ENCODE data around the gene DENND2A.
"Not testable (repeated sequence)": the region's sequence is repeated elsewhere in the genome, so short reads cannot be mapped to it uniquely, and the experiment has no call there.

DENND2A gene

DNA sequence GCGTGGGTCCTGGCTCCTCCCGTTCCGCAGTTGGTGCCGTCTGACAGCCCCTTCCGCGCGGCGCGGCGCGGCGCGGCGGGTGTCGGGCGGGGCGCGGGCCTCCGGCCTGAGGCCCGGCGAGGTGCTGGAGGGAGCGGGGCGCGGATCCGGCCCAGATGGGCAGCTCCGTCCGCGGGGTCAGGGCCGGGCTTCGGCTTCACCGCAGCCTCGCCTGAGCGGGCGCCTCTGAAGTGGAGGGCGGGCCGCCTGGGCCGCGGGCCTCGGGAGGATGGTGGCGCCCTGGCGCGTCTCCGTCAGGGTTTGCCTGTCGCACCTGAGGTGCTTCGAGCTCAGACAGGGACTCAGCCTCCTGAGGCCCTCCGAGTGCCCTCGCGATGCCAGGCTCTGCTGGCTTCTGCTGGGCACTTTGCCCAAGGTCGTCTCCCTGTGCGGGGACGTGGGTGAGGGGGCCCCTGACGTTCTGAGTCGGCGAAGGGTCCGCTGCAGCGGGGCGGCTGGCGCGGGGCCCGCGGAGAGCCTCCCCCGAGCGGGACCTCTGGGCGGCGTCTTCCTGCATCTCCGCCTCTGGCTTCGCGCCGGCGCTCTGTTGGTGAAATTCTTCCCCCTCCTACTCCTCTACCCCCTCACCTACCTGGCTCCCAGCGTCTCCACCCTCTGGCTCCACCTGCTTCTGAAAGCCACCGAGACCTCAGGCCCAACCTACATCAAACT lies 32.6 kb upstream of the DENND2A start:
- DNase-seq (ENCODE audit: low read depth): peak; percentile 29

GRCh38 chr7:140672382-140673062 lies 31.9 kb upstream of the DENND2A start, which contains the start of gene ADCK2:
Gene ADCK2 (plus strand): TSS chr7:140672945. CDS start chr7:140673331, 386 bp downstream.
- peak; percentile 48 for DNase-seq (ENCODE audit: low read depth)

DNA sequence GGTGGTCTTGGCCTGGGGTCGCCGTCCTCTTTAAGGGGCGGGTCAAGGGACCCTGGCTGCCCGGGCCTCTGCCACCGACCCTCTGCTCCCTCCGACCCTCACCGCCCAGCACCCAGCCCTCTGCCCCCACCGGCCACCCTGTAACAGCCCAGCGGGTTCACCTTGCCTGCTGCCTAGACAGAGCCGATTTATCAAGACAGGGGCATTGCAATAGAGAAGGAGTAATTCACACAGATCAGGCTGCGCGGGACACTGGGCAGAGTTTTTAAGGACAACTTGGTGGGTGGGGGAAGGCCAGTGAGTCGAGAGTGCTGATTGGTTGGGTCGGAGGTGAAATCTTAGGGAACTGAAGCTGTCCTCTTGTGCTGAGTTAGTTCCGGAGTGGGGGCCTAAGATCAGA lies 31.4 kb upstream of the DENND2A start:
- no peak for DNase-seq (ENCODE audit: low read depth)

DNA sequence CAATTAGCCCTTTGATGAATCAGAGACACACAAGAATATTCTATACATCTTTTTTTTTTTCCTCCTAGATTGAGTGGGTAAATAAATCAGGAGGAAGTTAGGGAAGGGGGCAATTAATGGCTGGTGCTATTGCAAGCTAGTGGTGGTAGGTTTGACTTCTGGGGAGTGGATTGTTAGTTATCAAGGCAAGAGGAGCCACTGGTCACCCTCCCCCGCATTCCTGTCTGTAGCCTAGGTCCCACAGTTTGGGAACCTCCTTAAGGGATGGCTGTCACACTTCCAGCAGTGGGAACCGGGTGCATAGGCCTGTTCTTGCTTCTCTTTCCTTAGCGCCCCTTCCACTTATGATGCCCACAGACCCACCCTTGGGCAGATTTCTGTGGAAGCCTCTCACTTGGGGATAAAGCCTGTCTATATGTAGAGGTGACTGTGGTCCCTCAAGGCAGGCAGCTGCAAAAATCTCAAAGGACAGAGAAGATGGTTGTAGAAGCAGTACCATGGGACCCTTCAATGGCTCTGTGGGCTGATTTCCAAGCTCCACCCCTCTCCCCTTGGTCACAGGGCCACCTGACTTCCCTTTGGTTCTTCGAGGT lies 29.8 kb upstream of the DENND2A start:
- DNase-seq (ENCODE audit: low read depth): no peak

DNA sequence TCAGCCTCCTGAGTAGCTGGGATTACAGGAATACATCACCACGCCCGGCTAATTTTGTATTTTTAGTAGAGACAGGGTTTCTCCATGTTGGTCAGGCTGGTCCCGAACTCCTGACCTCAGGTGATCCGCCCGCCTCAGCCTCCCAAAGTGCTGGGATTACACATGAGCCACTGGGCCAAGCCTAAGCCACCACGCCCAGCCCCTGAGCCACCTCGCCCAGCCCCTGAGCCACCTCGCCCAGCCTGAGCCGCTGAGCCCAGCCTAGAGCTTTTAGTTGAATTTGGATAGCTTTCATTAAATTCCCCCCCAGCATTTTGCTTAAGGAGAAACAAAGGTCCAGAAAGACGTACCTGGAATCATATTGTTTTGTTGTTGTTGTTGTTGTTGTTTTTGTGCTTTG lies 29.2 kb upstream of the DENND2A start:
- not testable (repeated sequence) for DNase-seq (ENCODE audit: low read depth)

GRCh38 chr7:140669352-140669751 lies 28.7 kb upstream of the DENND2A start:
- no peak for DNase-seq (ENCODE audit: low read depth)

- DNase-seq (ENCODE audit: low read depth): no peak
Observed at GRCh38 chr7:140668641-140669040, 28.0 kb upstream of the DENND2A start.

DNA sequence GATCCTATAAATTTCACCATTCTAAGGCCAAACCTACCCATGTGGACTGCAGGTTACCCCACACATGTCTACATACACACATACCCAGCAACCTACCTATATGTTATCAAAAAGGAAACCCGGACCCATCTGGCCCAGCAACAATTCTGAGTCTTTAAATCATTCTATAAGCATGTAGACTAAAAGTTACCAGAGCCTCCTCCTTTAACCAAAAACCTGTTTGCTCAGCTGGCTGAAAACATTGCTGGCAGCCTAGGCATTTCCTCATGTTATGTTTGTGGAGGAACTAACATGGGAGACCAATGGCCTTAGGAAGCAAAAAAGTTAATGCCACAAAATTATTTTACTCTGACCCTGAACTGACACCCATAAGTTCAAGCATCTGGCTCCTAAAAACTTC lies 26.9 kb upstream of the DENND2A start:
- DNase-seq (ENCODE audit: low read depth): no peak

DNA sequence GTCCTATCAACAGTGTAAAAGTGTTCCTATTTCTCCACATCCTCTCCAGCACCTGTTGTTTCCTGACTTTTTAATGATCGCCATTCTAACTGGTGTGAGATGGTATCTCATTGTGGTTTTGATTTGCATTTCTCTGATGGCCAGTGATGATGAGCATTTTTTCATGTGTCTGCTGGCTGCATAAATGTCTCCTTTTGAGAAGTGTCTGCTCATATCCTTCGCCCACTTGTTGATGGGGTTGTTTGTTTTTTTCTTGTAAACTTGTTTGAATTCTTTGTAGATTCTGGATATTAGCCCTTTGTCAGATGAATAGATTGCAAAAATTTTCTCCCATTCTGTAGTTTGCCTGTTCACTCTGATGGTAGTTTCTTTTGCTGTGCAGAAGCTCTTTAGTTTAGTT lies 22.3 kb upstream of the DENND2A start:
- DNase-seq (ENCODE audit: low read depth): not testable (repeated sequence)

- no peak for DNase-seq (ENCODE audit: low read depth)
Observed at GRCh38 chr7:140661124-140661523, 20.5 kb upstream of the DENND2A start.

GRCh38 chr7:140659856-140660255 lies 19.2 kb upstream of the DENND2A start:
- DNase-seq (ENCODE audit: low read depth): peak; percentile 32

DNA sequence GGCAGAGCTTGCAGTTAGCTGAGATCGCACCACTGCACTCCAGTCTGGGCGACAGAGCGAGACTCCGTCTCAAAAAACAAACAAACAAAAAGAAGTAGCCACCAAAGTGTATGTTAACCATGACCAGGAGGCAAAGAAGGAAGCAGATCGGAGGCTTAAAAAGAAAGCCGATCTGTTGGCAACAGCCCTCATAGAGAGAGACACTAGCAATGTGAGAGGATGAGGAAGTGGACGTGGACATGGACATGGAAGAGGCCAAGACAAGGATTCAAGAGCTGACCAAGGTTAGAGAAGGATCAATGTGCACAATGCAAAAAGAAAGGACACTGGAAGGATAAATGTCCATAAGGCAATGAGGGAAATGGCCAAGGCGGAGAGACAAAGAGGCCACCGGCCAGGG lies 17.3 kb upstream of the DENND2A start:
- DNase-seq (ENCODE audit: low read depth): no peak

GRCh38 chr7:140656548-140657515 lies 16.2 kb upstream of the DENND2A start:
- DNase-seq (ENCODE audit: low read depth): peak; percentile 51

DNA sequence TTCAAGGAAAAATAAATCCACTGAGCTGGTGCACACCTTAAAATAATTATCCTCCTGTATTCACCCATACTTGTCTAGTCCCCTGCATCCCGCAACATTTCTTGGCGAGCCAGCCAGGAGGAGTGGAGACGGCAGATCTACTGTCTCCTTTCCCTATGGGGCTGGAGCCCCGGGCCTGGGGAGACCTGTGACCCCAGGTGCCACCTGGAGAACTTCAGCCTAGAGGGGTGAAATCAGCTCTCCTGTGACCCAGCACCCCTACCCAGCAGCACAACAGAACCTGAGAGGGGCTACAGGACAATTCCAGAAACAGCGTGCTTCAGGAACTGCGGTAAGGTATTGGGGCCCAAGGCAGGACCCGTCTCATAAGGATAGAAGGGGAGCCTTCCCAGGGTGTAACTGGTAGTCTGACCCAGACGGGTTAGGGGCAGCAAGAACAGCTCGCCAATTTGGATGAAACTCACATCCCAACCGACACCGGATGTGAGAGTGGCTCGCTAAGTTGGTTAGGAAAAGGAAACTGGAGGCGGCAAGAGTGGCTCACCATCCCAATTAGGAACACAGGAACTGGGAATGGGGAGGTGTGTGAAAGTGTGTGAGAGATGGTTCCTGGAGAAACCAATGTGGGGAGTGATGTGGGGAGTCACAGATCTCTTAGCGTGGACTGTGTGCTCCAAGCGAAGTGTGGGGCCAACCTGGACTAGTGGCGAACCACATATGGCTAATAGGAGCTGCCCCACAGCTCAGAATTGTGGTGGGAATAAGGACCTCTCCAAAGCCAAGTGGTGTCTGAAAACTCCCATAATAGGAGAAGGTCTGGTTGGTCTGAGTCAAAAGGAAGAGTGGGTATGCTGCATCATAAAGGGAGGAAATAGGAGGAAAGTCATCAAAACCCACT lies 15.1 kb upstream of the DENND2A start:
- DNase-seq (ENCODE audit: low read depth): peak; percentile 17

DNA sequence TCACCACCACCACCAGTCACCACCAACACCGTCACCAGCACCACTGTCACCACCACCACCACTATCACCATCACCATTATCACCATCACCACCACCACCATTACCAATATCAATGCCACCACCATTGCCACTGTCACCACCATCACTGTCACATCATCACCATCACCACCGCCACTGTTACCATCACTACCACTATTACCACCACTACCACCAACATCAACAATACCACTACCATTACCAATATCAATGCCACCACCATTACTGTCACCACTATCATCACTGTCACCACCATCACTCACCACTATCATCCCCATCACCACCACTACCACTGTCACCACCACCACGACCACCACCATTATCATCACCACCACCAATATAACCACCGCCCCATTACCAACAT lies 14.0 kb upstream of the DENND2A start:
- no peak for DNase-seq (ENCODE audit: low read depth)

GRCh38 chr7:140654109-140654387 lies 13.4 kb upstream of the DENND2A start:
- DNase-seq (ENCODE audit: low read depth): no peak

DNA sequence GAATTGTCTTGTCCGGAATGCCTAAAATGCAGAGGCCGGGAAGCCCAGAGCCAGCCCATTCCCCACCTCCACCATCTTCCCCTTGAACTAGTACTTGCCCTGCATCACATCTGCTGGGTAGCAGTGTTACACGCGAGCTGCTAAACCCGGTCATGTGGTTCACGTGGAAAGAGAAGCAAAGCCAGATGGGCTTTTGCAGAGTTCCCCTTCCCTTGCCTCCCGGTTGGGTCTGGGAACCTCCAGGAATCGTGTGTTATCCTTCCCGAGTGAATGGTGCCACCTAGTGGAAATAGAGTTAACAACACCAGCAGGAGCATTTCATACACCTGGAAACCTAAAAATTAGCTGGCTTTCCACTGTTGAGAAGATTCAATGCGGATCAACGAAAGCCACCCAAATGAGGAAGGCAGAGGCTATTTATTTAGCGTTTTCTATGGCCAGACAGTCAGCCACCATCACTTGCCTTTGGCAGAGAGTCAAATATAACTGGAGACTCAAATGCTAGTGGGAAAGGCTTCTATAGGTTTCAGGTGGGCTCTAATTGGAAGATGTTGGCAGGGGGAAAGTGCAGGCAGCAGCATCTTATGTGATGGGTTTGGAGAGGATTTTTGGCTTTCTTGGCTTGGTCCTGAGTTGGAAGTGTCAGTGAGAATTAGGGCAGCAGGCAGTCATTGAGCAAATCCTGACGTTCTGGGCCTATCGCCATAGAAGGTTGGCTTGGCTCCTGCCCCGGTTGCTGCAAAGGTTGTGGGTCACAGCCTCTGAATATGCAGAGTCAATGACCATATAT lies 12.9 kb upstream of the DENND2A start:
- peak; percentile 83 for DNase-seq (ENCODE audit: low read depth)

DNA sequence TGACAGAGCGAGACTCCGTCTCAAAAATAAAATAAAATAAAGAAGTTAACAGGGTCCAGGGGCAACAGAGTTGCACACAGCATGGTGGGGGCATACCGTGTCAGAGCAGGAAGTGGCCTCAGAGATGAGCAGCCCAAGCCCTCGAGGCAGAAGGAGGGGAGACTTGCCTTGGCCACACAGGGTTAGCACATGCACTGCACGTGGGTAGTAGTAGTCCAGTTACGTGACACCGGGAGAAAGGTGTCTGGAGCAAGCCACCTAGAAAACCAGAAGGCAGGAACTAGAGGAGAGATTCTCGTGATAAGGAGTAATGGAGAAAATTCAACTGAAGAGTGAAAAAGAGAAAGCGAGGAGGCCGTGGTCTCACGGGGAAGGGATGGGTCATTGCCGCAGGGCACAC lies 9.8 kb upstream of the DENND2A start:
- no peak for DNase-seq (ENCODE audit: low read depth)

DNA sequence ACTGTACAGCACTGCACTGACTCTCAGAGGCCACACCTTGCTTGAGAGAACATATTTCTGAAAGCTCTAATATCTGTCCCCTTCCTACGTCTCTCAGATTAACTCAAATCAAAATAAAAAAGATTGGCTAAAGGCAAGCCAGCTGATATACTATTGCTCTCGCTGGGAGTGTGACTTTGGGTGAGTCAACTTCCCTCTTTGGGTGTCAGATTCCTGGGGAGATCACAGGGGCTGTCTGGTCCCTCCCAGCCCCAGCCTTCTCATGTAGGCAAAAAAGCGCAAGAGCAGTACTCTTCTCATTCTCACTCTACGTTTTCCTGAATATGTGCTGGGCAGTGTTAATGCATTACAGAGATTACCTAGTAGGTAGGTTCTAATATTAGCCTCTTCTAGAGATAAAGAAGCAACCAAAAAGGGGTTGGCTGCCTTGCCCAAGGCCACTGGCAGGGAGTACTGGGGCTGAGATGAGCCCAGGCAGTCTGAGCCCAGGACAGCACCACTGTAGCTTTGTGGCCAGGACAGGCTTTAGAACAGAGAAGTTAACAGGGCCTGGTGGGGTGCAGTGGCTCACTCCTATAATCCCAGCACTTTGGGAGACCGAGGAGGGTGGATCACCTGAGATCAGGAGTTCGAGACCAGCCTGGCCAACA lies 9.1 kb upstream of the DENND2A start:
- peak; percentile 65 for DNase-seq (ENCODE audit: low read depth)

All from ELR (cell line).